NB4 (cell line): ENCODE measurements around the gene DSG4.

Experiments
- TF ChIP-seq, protein P1 (sequence below): IDR thresholded peaks from one replicate; pipeline ENCODE4 v1.5.1; 2012; ENCODE audit warnings: low read depth, low read length
- TF ChIP-seq, protein P2 (sequence below): IDR thresholded peaks from 2 replicates; pipeline ENCODE4 v1.6.1; 2011; ENCODE audit warnings: low read depth, low read length

DNA sequence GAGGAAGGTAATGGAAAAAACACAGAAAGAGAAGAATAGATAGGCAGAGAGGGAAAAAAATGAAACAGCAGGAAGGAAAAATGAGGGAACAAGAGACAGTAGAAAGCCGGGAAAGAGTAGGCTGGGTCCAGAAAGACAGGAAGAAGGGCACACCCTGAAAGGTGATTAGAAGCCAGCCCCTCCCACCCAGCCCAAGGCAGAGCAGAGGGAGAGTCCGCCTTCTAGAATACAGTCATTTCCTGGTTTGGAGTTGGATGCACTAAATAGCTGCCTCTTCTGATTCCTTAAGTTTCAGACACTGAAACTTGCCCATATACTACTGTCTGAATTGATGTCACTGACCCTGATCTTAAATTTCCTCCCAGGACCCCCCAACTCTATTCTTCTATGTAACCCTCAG, 53.0 kb downstream of the DSG4 start:
- TF ChIP-seq, protein P1, sequence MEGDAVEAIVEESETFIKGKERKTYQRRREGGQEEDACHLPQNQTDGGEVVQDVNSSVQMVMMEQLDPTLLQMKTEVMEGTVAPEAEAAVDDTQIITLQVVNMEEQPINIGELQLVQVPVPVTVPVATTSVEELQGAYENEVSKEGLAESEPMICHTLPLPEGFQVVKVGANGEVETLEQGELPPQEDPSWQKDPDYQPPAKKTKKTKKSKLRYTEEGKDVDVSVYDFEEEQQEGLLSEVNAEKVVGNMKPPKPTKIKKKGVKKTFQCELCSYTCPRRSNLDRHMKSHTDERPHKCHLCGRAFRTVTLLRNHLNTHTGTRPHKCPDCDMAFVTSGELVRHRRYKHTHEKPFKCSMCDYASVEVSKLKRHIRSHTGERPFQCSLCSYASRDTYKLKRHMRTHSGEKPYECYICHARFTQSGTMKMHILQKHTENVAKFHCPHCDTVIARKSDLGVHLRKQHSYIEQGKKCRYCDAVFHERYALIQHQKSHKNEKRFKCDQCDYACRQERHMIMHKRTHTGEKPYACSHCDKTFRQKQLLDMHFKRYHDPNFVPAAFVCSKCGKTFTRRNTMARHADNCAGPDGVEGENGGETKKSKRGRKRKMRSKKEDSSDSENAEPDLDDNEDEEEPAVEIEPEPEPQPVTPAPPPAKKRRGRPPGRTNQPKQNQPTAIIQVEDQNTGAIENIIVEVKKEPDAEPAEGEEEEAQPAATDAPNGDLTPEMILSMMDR = no peak
- TF ChIP-seq, protein P2, sequence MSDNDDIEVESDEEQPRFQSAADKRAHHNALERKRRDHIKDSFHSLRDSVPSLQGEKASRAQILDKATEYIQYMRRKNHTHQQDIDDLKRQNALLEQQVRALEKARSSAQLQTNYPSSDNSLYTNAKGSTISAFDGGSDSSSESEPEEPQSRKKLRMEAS = no peak
